ENCODE results near the gene ZC3H18. TPM values are rescaled to one million over a fixed set of nuclear protein-coding genes. Genes with fewer than 3 reads are reported as not detected.

Gene ZC3H18
- total and polyA plus RNA-seq, 10 of the 15 experiments (the other 5 are each of a cell fraction or from before 2014, with no cell fraction given), result 1.0 to 58.3 (median 22.4) TPM

- no peak overlapping the region for H3K4me2 ChIP-seq (ENCODE audit: control insufficient read depth, insufficient read depth)
- no peak overlapping the region for H3K27ac ChIP-seq (ENCODE audit: control insufficient read depth, insufficient read depth)
- ChIA-PET CTCF (interaction anchor here (1.0 to 2.6 kb wide), 9 partner anchors 10 to 123 kb away, joined by 3 to 7 read pairs (median 4); partner anchors contain the start of genes ZC3H18 and ZFPM1), RAD21 (ENCODE audit: unreplicated experiment) (interaction anchor here (0.8 to 1.7 kb wide), 5 partner anchors 35 to 122 kb away, joined by 3 to 8 read pairs (median 3); partner anchors contain the start of gene ZFPM1), SMC1A (ENCODE audit: uncharacterized antibody, unreplicated experiment) (interaction anchor here (1.4 to 1.5 kb wide), 2 partner anchors 117 to 122 kb away, joined by 3 to 4 read pairs; no protein-coding TSS in a partner anchor), POLR2A (no interaction called here)
- ATAC-seq (peak; percentile 50), DNase-seq (ENCODE audit: low read depth, low spot score) (no peak), FAIRE-seq (no peak)
- H4K20me1 ChIP-seq (ENCODE audit: control insufficient read depth, insufficient read depth), result no peaks in the 10 kb centered on the region
- BruUV-seq (replicated peaks), result no TSS peak
- H3K4me1 ChIP-seq (ENCODE audit: control insufficient read depth, insufficient read depth, low read length), result no peaks in the 10 kb centered on the region
- no peak overlapping the region for H3K9ac ChIP-seq (ENCODE audit: control insufficient read depth, insufficient read depth, low read length)
- TF ChIP-seq REST (IDR thresholded peaks at IDR 0.05; ENCODE audit: low read depth, low read length), result peak; percentile 95
- TF ChIP-seq ZBTB40 (IDR thresholded peaks at IDR 0.05; ENCODE audit: borderline replicate concordance), result peak; percentile 71
- TF ChIP-seq SREBF1 (IDR thresholded peaks at IDR 0.05; ENCODE audit: low read length), result peak; percentile 93
- peak; percentile 58; the same call in 1 of the 2 replicates for TF ChIP-seq SIN3A (IDR thresholded peaks at IDR 0.05; ENCODE audit: low read depth, low read length)
- no peak for TF ChIP-seq CEBPB (IDR thresholded peaks at IDR 0.05; ENCODE audit: borderline replicate concordance in 1 of 2, low read depth in 2 of 2, low read length in 2 of 2)
- in situ Hi-C loops (cut with MboI) (no loop called here), intact Hi-C loops (cut with micrococcal nuclease; ENCODE audit: unreplicated experiment) (no loop called here)
- peaks cover 3% of the 10 kb centered on the region; the same call in 2 of the 3 replicates for H3K9me3 ChIP-seq (replicated peaks; ENCODE audit: control insufficient read depth, insufficient read depth, low read length)
- no peak overlapping the region for H2AFZ ChIP-seq (ENCODE audit: control insufficient read depth, low read depth, low read length)
- H3K36me3 ChIP-seq (ENCODE audit: control insufficient read depth in 2 of 2, insufficient read depth in 2 of 2, low read length in 1 of 2), result no peaks in the 10 kb centered on the region
- no peaks in the 10 kb centered on the region for H3K27me3 ChIP-seq (replicated peaks in 1 of 2; ENCODE audit: control insufficient read depth in 2 of 2, insufficient read depth in 2 of 2, low read length in 1 of 2)
- H3K4me3 ChIP-seq, result no peak overlapping the region
- H3K79me2 ChIP-seq (ENCODE audit: control insufficient read depth, insufficient read depth, low read length), result no peaks in the 10 kb centered on the region
- WGBS (ENCODE audit: insufficient coverage, insufficient replicate concordance, low lambda C conversion rate, missing lambda C conversion rate), result 33% methylated on average over 22 of the region's 22 CpGs
Observed at GRCh38 chr16:88560714-88561484, 9.3 kb upstream of the ZC3H18 start.

Measured in GM12878 (cell line).